Activated T-cell treated with anti-CD3 and anti-CD28 coated beads for 4 hours (primary cell): ENCODE measurements around the gene NCK2.

Experiments
- DNase-seq: peaks from one replicate; pipeline ENCODE4 v3.0.0-alpha.2; 2020

Gene NCK2

DNA sequence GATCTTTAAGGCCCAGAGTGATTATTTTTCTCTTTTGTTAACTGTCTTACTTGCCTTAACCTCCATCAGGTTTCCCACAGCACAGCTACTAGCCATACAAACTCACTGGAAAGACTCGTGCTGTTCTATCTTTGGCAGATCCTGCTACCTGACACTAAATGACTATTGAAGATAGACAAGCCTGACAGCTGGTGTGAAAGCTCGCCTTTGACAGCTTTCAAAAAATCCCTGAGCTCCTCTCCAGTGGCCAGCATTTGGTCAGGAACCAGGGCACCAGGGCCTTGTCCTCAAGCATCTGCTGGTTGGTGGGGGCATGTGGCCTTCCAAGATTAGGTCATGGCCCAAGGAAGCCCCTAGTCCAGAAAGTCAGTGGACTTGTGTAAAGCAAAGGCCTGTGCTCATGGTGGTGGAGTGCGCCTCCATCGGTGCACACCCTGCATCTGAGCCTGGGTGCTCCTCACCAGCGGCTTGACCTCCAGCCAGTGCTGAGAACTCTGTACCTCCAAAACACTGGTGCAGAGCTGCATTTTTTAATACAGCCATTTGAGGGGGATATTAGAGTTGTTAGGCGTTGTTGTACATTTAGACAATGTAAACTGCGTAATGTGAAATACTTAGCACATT is 158.5 kb downstream of the NCK2 start:
- DNase-seq = no peak

DNA sequence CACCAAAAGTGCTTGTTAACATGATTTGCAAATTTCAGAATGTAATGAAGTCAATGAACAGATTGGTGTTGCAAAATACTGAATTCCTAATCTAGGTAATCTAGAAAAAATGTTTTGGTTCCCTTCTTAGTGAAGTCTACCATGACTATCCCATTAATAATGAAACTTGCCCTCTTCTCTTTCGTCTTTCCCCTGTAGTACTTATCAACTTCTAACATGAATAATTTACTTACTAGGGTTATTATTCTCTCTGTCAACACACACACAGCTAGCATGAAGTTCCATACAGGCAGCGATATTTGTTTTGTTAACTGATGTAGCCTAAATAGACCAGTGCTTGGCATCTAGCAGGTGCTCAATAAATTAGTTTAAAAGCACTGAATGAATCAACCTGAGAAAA is 160.2 kb downstream of the NCK2 start:
- DNase-seq = no peak

DNA sequence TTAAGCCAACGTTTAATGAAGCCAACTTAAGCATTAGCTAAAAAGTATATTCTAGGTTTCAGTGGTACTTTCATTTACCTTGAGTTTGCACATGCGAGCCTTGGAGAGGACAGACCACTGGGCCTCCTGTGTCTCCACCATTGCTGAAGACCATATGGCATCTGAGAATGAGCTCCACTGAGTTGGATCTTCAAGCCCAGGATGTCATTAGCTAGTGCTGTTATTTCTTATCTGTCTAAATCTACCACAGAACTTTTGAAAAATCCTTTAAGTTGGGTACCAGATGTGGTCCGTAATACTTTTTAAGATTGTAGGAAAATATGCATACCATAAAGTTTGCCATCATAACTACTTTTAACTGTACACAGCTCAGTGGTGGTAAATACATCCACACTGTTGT is 161.8 kb downstream of the NCK2 start:
- no peak for DNase-seq

DNA sequence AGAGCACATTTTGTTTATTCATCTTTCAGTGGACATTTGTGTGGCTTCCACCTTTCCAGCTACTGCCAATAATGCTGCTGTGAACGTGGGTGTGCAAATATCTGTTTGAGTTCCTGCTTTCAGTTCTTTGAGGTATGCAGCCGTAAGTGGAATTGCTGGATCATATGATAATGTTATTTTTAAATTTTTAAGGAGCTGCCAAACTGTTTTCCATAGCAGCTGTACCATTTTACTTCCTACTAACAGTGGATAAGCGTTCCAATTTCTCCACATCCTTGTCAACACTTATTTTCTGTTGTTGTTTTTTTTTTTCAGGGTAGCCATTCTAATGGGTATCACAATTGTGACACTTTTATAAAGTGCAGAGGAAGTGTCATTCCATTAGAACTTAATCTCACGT is 162.5 kb downstream of the NCK2 start:
- no peak for DNase-seq

DNA sequence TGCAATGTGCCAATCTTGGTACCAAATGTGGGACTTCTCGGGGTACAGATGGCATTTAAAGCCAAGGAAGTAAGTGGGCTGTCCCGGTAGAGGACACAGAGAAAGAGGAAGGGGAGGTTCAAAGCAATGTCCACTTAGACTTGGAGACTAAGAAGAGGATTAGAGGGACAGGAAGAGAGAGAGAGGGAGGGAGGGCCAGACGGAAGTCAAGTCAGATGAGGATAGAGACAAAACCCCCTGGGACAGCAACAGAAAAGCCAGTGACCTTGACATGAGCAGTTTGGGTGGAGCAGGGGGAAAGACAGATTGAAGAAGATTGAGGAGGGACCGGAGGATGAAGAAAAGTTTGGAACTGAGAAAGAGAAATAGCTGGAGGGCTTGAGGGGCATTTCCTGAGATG is 164.5 kb downstream of the NCK2 start:
- no peak for DNase-seq

DNA sequence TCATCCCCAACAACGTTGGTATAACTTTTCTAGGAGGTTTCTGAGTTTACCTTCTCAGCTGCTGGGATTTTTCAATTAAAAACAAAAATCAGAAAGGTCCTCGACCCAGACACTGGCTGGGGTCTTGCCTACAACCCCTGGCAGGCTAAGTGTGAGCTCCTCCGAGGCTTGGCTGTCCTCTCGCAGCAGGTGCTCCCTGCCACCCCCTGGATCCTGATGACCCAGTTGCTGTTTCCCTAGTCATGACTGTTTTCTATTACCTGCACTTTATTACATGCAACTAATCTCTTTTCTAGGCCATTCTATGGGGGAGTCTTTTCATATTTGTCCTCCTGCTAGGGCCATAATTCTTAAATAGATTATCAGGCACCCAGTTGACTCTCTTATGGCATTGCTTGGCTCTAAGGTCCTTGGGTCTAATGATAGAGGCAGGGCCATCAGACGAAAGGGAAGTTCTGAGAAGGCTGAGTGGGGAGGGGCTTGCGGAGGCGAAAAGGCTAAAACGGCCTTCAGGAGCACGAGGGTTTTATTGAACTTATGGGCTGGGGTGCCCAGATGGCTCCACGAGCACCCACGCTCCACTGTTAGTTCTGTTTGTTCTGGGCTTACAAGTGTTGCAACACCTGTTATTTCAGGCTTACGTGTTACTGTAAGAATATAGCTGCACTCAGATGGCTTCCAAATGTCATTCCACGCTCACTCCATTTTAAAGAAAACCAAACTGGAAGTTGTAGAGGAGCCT is 166.0 kb downstream of the NCK2 start:
- no peak for DNase-seq

DNA sequence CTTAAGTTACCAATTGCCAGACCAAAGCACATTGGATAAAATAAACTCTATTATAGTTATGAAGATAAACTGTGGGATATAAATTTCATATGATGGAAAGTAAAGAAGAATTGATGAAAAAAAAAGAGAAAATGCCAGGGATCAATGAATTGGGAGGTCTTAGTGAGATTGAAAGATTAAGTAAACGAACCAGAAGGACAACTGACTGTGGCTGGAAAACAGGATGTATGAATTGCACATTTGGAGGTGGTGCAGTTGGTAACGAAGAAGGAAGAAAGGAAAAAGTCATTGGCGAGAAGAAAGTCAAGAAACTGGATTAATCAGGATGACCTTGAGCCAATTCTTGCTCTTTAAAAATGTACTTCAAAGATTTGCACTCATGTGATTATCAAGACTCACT is 166.7 kb downstream of the NCK2 start:
- no peak for DNase-seq

DNA sequence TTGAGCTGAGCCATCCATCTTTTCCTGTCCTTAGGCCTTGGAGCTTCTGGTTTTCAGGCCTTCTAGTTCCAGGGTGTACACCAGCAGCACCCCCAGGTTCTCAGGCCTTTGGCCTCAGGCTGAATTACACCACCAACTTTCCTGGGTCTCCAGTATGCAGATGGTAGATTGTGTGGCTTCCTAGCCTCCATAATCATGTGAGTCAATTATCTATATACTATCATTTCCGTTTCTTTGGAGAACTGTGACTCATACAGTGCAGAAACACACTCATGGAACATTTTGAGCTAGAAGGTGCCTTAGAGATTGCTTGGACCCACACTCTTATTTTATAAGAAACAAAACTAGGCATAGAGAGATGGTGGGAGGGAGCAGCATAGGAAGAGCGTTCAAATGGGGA is 167.4 kb downstream of the NCK2 start:
- no peak for DNase-seq

DNA sequence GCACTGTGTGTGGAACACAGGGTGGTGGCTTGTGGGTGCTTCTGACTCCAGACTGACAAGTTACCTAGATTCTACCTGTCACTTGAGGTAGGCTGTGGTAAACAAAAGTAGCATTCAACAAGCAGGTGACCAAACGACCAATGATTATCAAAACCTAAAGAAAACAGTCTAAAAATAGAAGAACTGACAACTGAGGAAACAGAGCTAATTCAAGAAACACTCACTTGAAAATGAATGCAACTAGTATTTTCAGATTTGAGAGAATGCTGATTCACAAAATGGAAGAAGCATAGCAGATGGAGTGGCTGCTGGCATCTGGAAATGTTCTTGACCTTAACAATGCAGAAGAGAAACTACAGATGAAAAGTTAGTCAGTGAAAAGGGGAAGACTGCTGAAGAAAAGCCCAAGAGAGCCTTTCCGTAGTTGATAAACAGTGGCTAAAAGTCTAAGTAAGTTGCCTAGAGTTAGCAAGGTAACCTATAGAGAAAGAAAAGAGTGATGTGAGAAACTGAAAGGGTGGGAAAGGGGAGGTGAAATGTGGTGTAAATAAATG is 170.4 kb downstream of the NCK2 start:
- no peak for DNase-seq

DNA sequence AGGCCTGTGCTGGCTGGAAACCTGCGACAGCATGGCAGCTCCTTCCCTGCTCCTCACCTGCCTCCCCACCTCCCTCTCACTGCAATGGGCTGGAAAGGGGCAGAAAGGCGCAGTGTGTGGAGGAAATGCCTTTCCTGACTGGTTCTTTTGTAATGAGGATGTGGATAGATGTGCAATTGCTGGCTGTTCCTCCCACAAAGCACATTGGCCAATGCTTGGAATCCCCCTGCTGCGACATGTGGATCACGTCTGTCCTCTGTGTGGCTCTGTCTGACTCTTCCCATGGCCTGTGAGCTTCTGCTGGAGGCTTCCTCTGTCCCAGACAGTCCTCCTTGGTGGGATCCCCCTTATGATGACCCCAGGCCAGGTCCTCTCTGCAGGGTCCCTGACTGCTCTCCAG is 172.5 kb downstream of the NCK2 start:
- no peak for DNase-seq

DNA sequence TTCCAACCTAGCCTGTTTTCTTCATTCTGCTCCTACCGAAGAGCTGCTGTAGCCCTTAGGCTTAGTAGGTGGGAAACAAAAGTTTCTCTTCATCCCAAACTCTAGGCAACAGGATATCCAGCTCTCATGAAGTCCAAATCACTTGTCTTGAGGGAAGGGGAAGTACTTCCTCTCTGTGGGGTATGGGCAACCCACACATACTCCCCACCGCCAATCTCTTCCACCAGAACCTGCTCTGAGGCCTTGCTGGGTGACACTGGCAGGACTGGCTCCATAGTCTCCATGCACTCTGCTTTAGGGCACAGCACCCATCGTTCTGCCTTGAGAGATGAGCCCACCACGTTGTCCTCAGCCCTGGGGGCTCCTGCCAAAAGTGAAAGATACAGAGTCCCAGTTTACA is 173.0 kb downstream of the NCK2 start:
- DNase-seq = no peak

DNA sequence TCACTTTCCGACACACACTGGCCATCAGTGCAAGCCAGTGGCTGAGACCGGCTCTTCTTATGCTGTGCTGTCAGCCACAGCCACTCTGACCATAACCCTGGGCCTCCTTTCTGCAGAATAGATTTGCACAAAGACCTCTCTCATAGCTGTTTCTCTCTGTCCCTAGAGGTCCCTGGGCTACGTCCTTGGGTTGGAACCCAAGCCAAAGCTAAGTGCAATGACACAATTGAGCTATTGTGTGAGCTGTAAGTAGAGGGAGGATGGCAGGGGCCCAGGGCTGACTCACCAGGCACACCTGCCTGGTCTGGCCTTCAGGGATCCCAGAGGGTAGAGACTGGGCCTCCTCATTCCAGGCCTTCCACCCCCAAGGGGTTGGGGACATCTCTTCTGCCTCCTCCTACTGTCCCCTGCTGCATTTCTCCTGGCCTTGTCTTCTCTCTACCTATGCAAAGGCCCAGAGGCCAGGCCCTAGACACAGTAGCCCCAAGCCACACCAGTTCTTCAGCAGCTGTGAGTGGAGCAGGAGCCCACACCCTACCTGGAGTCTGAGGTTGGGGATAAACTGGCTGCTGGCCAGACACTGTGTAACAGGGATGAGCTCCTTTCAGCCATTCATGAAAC is 174.6 kb downstream of the NCK2 start:
- no peak for DNase-seq

DNA sequence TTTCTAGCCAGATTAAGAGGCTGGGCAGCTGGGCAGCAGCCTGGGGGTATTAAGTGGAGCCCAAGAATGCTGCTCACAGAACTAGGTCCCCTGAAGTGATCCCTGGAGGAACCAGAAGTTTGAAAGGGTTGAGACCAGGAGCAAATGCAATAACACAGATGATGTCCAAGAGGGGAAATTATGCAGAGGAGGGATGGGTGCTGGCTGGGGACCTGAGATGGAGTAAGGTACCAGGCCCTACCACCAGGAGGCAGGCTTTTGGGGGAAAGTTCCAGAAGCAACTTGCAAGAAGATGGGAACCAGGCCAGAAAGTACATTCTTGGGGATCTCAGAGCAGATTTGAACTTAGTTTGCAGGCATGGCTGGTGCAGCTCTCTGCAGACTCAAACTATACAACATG is 175.1 kb downstream of the NCK2 start:
- peak; percentile 33 for DNase-seq

DNA sequence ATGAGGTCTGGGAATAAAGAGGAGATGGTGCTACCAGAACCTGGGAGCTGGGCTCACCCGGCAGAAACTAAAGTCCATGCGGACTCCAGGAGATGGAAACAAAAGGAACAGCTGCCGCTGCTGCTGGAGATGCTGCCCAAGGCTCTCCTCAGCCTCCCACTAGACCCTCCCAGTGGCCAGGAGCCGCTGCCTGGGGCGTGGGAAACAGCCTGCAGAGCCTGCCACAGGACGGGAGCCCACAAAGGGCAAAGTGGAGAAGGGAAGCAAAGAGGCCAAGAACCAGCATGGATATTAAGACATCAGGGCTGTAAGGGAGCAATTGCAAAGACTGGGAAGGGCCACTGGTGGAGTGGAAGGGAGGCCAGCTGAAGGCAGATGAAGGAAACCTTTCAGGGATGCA is 179.6 kb downstream of the NCK2 start:
- DNase-seq = no peak

DNA sequence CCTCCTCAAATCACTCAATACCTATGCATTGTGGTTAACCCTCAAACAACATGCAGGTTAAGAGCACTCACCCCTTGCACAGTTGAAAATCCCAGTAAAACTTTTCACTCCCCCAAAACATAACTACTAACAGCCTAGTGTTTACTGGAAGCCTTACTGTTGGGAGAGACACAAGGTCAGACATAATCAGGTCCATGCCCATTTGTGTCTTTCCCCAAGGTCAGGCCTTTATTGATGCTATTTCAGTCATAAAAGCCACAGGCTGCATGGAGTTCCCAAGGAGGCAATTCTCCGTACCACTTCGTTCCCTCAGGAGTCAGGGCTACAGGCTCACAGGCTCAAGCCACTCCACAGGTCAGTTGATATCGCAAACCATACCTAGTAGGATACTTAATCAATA is 180.2 kb downstream of the NCK2 start:
- DNase-seq = no peak

DNA sequence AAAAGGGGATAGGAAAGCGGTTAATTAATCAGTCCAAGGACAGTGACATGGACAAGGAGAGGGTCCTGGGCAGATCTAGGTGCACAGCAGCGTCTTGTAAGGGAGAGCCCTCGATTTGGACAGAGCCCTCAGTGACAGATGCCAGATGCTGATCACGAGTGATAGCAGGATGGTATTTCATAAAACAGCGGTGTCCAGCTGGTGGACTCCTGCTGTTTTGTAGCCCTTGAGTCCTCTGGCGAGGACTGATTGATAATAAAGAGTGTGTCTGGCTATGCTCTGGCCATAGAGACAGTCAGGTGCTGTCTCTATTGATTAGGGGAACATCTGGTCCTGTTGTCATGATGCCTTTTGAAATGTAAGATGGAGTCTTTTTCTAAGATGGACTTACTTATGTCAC is 180.7 kb downstream of the NCK2 start:
- no peak for DNase-seq

DNA sequence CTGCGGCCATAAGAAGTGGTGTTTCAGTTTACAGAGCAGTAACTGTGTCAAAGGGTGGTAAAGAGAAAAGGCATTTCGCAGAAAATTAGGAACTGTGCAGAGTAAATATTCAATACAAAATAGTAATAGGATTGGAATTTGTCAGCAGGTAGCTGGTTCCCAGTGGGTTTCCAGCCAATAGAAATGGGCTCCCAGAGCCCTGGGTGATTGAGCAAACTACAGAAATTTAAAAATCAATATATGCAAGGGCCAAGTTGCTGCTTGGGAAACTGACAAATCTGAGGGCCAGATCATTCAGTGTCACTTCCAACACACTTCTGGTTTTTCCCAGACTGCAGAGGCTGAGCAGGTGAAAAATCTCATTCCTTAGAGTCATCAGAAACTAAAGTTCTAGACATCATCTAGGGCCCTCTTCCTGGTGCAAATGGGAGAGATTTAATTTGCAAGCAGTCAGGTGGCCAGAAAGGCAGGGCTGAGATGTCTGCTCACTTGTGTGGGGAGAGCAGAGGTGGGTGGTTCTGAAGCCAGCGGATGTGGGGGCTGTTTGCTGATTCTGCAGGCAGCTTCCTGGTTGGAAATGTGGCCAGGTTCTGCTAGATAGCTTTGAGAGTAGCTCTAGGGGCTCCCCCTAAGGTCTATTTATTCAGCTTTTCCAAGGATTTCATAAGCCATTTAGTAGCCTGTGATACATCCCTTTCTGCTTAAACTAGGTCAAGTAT is 182.4 kb downstream of the NCK2 start:
- DNase-seq = peak; percentile 40

DNA sequence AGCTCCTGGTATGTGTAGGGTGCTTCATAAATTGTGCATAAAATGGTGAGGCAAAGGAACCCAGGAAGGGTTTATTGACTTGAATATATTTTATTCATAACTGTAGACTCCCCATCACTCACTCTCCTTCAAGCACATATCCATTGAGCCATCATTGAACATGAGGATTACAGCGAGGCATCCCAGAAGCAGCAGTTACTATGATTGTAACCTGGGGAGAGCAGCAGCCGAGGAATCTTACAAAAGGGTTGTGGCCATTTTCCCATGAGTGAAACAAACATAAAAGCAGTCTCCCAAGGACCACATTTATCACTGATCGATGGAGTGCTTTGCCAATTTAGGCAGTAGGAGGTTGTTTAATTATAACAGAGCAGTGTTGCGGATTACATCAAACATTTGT is 183.4 kb downstream of the NCK2 start:
- DNase-seq = no peak

DNA sequence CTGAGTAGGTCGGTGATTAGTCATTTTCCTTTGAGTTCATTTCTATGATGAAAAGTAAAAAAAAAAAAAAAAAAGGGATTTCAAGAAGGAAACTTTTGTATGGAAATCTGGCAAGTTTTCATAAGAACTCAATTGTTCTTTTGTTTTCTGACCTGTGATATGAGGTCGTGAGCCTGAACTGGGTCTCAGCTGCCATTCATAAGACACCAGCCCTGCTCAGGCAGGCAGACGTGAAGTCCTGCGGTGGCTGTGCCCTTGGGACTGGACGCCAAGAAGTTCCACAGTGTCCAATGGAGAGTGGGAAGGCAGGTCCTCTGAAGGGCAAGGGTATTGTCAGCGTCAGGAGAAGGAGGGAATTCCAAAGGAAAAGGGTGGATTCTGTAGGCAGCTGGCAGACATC is 183.9 kb downstream of the NCK2 start:
- no peak for DNase-seq

DNA sequence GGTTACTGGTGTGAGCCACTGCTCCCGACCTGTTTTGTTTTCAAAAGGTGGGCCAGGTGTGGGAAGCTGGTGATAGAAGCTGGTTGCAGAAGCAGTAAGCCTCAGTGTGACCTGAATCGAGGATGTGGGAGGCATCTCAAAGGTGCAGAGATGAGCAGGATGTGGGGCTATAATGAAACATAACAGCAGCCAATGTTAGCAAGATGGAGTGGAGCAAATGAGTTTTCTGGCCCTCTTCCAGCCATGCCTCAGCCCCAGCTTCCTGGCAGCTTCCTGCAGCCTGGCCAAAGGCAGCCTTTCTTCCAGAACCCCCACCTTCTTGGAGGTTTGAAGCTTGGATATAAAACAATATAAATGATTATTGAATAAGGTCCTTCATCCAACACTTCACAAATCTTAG is 184.8 kb downstream of the NCK2 start:
- DNase-seq = peak; percentile 8

DNA sequence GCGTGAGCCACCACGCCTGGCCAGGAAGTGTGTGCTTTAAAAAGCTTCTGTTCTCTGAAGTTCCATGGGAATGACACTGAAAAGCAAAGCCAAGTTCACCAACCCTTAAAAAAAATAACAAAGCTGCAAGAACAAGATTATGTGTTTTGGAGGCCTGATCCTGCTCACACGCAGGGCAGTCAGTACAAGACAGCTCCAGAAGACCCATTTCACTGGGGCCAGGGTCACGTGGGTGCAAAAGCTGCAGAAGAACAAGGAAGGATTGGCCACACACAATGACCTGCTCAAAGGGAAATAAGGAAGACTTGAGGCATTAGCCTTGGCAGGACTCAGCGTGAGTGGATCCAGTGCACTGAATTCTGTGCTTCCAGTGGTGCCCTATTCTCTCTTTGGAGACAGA is 187.9 kb downstream of the NCK2 start:
- no peak for DNase-seq

DNA sequence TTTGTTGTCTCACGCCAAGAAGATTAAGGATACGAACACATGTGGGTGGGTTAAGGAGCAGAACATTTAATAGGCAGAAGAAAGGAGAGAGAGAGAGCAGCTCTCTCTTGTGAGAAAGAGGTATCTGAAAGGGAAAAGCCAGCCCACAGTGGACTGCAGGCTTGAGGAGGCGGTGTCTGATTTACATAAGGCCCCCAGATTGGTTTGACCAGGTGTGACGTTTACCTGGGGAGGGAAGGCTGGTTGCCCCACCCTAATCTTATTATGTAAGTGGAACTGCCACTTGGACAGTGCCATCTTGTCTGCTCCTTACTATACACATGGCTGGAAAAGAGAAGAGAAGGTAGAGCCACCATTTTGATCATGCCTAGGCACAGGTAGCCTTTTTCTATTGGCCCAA is 189.2 kb downstream of the NCK2 start:
- DNase-seq = no peak

DNA sequence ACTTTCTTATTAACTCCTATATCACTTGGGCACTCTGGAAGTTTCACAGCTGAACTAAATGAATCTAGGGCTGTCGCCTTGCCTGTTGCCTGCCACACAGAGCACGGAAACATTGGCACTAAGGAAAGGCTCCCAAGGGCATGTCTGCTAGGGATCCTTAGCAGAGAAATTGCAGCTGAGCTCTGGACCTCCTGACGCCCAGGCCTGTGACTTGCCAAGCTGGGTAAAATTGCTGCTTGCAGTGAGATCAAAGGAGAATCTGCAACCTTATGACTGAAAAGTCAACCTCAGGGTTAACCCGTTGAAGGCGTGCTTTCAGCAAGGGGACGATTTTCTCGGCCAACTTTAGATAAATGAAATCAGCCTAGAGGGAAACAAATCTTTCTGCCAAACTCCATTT is 189.8 kb downstream of the NCK2 start:
- peak; percentile 15 for DNase-seq

DNA sequence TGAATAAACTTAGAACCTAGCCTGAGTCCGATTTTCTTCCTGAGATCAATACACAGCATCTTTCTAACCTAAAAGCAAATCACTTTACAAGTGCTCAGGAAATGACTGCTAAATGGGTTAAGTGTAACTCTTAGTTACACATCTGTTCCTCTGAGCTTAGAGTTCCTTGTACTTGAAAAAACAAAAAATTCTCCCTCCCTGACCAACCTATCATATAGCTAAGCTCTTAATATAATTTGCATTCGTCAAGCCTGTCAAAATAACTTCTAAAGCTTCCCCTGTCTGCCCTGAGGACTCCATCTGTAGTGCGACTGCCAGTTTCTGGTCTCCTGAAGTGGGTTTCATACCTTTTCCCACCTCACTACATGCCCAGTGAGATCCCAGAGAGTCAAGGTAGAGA is 190.4 kb downstream of the NCK2 start:
- no peak for DNase-seq
